Measurements from ENCODE around the gene GJA5. TPM values are rescaled to one million over a fixed set of nuclear protein-coding genes. Genes with fewer than 3 reads are reported as not detected.
A peak's percentile ranks its signal among the peaks of the same experiment; 100 is the strongest.

Gene GJA5
- polyA plus RNA-seq, 1 experiment, result not detected

DNA sequence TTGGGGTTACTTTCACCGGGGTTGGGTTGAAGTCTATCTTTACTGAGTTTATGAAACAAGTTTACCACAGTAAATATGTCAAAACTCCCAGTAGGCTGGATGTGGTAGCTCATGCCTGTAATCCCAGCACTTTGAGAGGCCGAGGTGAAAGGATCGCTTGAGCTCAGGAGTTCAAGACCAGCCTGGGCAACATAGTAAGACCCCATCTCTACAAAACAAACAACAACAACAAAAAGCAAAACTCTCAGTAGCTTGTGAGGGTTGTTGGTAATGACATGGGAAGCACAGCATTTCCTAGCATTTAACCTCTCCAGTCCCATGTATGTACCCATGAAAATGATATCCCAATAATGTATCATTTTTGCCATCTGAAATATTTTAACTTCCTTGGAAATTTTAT, 34.7 kb downstream of the GJA5 start:
- TF ChIP-seq, protein P1, sequence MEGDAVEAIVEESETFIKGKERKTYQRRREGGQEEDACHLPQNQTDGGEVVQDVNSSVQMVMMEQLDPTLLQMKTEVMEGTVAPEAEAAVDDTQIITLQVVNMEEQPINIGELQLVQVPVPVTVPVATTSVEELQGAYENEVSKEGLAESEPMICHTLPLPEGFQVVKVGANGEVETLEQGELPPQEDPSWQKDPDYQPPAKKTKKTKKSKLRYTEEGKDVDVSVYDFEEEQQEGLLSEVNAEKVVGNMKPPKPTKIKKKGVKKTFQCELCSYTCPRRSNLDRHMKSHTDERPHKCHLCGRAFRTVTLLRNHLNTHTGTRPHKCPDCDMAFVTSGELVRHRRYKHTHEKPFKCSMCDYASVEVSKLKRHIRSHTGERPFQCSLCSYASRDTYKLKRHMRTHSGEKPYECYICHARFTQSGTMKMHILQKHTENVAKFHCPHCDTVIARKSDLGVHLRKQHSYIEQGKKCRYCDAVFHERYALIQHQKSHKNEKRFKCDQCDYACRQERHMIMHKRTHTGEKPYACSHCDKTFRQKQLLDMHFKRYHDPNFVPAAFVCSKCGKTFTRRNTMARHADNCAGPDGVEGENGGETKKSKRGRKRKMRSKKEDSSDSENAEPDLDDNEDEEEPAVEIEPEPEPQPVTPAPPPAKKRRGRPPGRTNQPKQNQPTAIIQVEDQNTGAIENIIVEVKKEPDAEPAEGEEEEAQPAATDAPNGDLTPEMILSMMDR (IDR thresholded peaks at IDR 0.05; ENCODE audit: low read depth, low read length), result no peak
- CTCF ChIA-PET, result no interaction called here
- H3K4me3 ChIP-seq (ENCODE audit: low read depth, low read length), result no peak overlapping the region
- no peaks in the 10 kb centered on the region for H3K9me3 ChIP-seq (ENCODE audit: control insufficient read depth, insufficient read depth, low read length)
- H3K27ac ChIP-seq (ENCODE audit: low read depth, low read length), result no peak overlapping the region
- H3K27me3 ChIP-seq (ENCODE audit: control insufficient read depth, insufficient read depth, low read length), result no peaks in the 10 kb centered on the region
- no peak for DNase-seq (ENCODE audit: low read depth, low spot score)
- POLR2A ChIA-PET, result no interaction called here

DNA sequence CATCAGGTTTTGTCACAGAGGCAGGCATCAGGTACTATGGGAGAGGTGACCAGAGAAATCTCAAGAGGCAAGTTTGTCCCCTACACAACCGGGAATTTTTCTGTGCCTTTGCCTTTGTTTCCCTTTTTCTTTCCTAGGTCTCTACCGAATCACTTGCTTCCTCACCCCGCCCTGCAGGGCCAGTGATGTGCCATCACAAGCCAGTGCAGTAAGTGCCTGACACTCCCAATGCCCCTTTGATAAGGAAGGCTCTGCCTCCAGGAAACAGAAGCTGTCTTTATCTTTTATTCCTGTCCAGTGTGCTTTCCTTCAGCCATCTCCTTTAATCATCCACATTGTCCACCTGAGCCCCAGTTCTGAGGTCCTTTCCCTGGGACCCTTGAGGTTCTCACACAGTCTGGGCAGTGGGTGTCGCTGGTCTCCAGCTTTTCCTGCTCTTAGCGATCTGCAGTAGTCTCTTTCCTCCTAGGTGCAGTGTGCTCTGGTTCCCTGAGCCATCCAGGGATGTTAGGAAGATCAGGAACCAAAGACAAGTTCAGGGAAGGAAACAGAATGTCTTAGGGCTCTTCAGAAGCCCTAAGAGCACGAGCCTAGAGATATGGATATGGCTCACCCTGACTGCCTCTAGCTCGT, 36.6 kb downstream of the GJA5 start:
- ChIA-PET CTCF (interaction anchor here (1.4 kb wide), 1 partner anchor 169 kb away, joined by 3 read pairs; no protein-coding TSS in a partner anchor), POLR2A (interaction anchor here (0.6 kb wide), 1 partner anchor 580 kb away, joined by 3 read pairs; no protein-coding TSS in a partner anchor)
- DNase-seq (ENCODE audit: low read depth, low spot score), result no peak
- Histone ChIP-seq H3K4me3 (ENCODE audit: low read depth, low read length) (no peak overlapping the region), H3K27me3 (ENCODE audit: control insufficient read depth, insufficient read depth, low read length) (no peaks in the 10 kb centered on the region), H3K9me3 (ENCODE audit: control insufficient read depth, insufficient read depth, low read length) (no peaks in the 10 kb centered on the region), H3K27ac (ENCODE audit: low read depth, low read length) (no peak overlapping the region)
- TF ChIP-seq, protein P1 (IDR thresholded peaks at IDR 0.05; ENCODE audit: low read depth, low read length), result peak; percentile 17; the same call in 1 of the 2 replicates

DNA sequence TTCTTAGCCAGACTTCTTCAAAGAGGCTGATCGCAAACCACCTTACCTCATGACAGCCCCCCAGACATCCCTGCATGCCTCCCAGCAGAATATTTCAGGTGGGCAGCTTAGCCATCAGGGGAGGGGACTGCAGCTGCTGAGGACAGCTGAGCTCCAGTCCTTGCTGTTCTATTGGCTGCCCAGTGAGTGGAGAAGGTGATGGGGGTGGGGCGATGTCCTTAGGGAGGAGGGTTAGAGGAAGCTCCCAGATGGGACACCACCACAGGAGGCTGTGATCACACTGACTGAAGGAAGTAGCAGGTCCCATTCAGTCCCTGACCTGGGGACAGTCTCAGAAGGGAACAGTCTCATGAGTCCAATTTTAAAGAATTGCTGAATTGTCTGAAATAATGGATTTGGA, 38.3 kb downstream of the GJA5 start:
- DNase-seq (ENCODE audit: low read depth, low spot score), result no peak
- Histone ChIP-seq H3K27me3 (ENCODE audit: control insufficient read depth, insufficient read depth, low read length) (no peaks in the 10 kb centered on the region), H3K4me3 (ENCODE audit: low read depth, low read length) (no peak overlapping the region), H3K9me3 (ENCODE audit: control insufficient read depth, insufficient read depth, low read length) (no peaks in the 10 kb centered on the region), H3K27ac (ENCODE audit: low read depth, low read length) (no peak overlapping the region)
- CTCF ChIA-PET, result no interaction called here
- POLR2A ChIA-PET, result no interaction called here
- TF ChIP-seq, protein P1 (IDR thresholded peaks at IDR 0.05; ENCODE audit: low read depth, low read length), result no peak

DNA sequence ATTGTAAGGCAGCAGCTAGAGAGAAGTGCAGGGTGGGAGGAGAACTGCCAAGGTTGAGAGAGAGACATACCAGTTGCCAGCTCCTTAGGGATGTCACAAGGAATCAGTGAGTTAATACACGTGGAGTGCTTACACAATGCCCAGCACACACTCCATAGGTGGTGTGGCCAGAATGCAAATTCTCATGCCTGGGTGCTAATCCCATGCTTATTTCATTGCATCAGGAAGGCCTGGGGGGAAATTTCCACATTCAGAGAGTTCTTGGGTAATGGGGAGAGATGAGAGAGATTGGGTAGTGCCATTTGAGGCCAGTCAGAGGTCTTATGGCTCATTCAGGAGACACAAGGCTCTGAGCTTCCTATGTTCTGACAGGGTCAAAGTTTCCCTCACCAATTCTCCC, 38.7 kb downstream of the GJA5 start:
- CTCF ChIA-PET, result no interaction called here
- no peak for DNase-seq (ENCODE audit: low read depth, low spot score)
- H3K27ac ChIP-seq (ENCODE audit: low read depth, low read length), result no peak overlapping the region
- no peak overlapping the region for H3K4me3 ChIP-seq (ENCODE audit: low read depth, low read length)
- TF ChIP-seq, protein P1 (IDR thresholded peaks at IDR 0.05; ENCODE audit: low read depth, low read length), result no peak
- POLR2A ChIA-PET, result no interaction called here
- no peaks in the 10 kb centered on the region for H3K9me3 ChIP-seq (ENCODE audit: control insufficient read depth, insufficient read depth, low read length)
- H3K27me3 ChIP-seq (ENCODE audit: control insufficient read depth, insufficient read depth, low read length), result no peaks in the 10 kb centered on the region

DNA sequence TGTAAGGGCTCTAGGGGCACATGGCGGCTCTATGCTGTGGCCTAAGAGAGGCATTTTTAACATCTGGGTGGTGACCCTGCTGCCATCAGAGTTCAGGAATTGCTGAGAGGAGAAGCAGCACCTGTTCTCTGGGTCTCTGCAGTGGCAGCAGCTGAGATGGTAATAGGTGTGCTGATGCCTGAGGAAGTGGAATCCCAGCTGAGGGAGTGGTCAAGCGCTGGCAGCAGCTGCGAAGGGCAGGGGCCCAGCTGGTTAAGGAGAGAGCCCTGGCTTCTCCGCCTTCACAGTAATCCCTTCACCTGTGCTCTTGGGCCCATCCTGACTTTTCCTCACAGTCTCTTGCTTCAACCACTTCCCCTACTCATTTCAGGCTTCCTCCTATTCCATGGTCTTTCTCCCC, 39.8 kb downstream of the GJA5 start:
- TF ChIP-seq, protein P1 (IDR thresholded peaks at IDR 0.05; ENCODE audit: low read depth, low read length), result no peak
- Histone ChIP-seq H3K27me3 (ENCODE audit: control insufficient read depth, insufficient read depth, low read length) (no peaks in the 10 kb centered on the region), H3K27ac (ENCODE audit: low read depth, low read length) (no peak overlapping the region), H3K9me3 (ENCODE audit: control insufficient read depth, insufficient read depth, low read length) (no peaks in the 10 kb centered on the region), H3K4me3 (ENCODE audit: low read depth, low read length) (no peak overlapping the region)
- CTCF ChIA-PET, result no interaction called here
- DNase-seq (ENCODE audit: low read depth, low spot score), result no peak
- POLR2A ChIA-PET, result no interaction called here

Measured in AG04450 (cell line).